GM23338 (cell line): ENCODE measurements around the gene PPP2R1A. TPM values are rescaled to one million over a fixed set of nuclear protein-coding genes. Genes with fewer than 3 reads are reported as not detected.

ENCODE experiments used
- ATAC-seq: fragments of 200-7000 bp; cut with Tn5 transposase; 3 replicates; pipeline ENCODE4 v1.9.1; 2020
- DNase-seq: peaks from one replicate; pipeline ENCODE4 v3.0.0-alpha.2; 2015; ENCODE audit warnings: low spot score
- H2AFZ ChIP-seq: fragments of 200-600 bp; sonication (generic); 2 replicates; pipeline ENCODE4 v1.8.0; 2016; ENCODE audit warnings: antibody characterized with exemption, mild to moderate bottlenecking, moderate library complexity
- H3F3A ChIP-seq: fragments of 200-600 bp; sonication (generic); replicated peaks from 2 replicates; pipeline ENCODE4 v1.8.0; 2017; ENCODE audit warnings: antibody characterized with exemption, mixed run types, low read depth
- H3K27ac ChIP-seq: fragments of 200-600 bp; sonication (generic); 2 replicates; pipeline ENCODE4 v1.6.1; 2016; ENCODE audit warnings: low read depth
- H3K27me3 ChIP-seq: fragments of 200-600 bp; sonication (generic); 2 replicates; pipeline ENCODE4 v1.8.0; 2016; ENCODE audit warnings: mild to moderate bottlenecking, mixed run types, moderate library complexity; ENCODE audit not compliant: insufficient read depth
- H3K36me3 ChIP-seq: fragments of 200-600 bp; sonication (generic); 2 replicates; pipeline ENCODE4 v1.8.0; 2016; ENCODE audit warnings: mild to moderate bottlenecking; ENCODE audit not compliant: insufficient read depth
- H3K4me1 ChIP-seq: fragments of 200-600 bp; sonication (generic); 2 replicates; pipeline ENCODE4 v1.8.0; 2016; ENCODE audit warnings: mild to moderate bottlenecking, moderate library complexity; ENCODE audit not compliant: insufficient read depth
- H3K4me2 ChIP-seq: fragments of 200-600 bp; sonication (generic); 2 replicates; pipeline ENCODE4 v1.7.1; 2017; ENCODE audit warnings: mixed run types
- H3K4me3 ChIP-seq: fragments of 200-600 bp; sonication (generic); 2 replicates; pipeline ENCODE4 v1.6.1; 2016; ENCODE audit warnings: mixed run types
- H3K79me2 ChIP-seq: fragments of 200-600 bp; sonication (generic); replicated peaks from 2 replicates; pipeline ENCODE4 v1.8.0; 2017; ENCODE audit warnings: mild to moderate bottlenecking; ENCODE audit not compliant: insufficient read depth
- H3K9me2 ChIP-seq: fragments of 200-600 bp; sonication (generic); 2 replicates; pipeline ENCODE4 v1.8.0; 2017; ENCODE audit not compliant: insufficient read depth
- H4K20me1 ChIP-seq: fragments of 200-600 bp; sonication (generic); replicated peaks from 2 replicates; pipeline ENCODE4 v1.8.0; 2017; ENCODE audit warnings: mild to moderate bottlenecking; ENCODE audit not compliant: insufficient read depth
- H3K27ac Mint-ChIP-seq: 2 replicates; pipeline ENCODE4 v1.8.0; 2020; ENCODE audit warnings: inconsistent platforms, mild to moderate bottlenecking, moderate library complexity, mixed read lengths
- H3K27me3 Mint-ChIP-seq: 3 replicates; pipeline ENCODE4 v1.8.0; 2022; ENCODE audit warnings: low read depth, mild to moderate bottlenecking, moderate library complexity, mixed read lengths, inconsistent platforms; ENCODE audit not compliant: insufficient read depth, poor library complexity
- H3K36me3 Mint-ChIP-seq: 3 replicates; pipeline ENCODE4 v1.8.0; 2021; ENCODE audit warnings: low read depth, mild to moderate bottlenecking, inconsistent platforms, moderate library complexity, mixed read lengths
- H3K4me1 Mint-ChIP-seq: 3 replicates; pipeline ENCODE4 v1.8.0; 2020; ENCODE audit warnings: mild to moderate bottlenecking, inconsistent platforms, mixed read lengths
- H3K4me3 Mint-ChIP-seq: 3 replicates; pipeline ENCODE4 v1.8.0; 2021; ENCODE audit warnings: moderate library complexity, mild to moderate bottlenecking, inconsistent platforms, mixed read lengths
- H3K9me3 Mint-ChIP-seq: 3 replicates; pipeline ENCODE4 v1.8.0; 2020; ENCODE audit warnings: moderate library complexity, mild to moderate bottlenecking, inconsistent platforms, mixed read lengths
- CREB1 ChIP-seq: fragments of 250-450 bp; sonication (Bioruptor Pico); IDR thresholded peaks from 2 replicates; pipeline ENCODE4 v1.5.0; 2020; ENCODE audit warnings: low read depth, mild to moderate bottlenecking, moderate library complexity
- EZH2 ChIP-seq: fragments of 200-600 bp; sonication (generic); IDR thresholded peaks from one replicate; pipeline ENCODE4 v1.8.0; 2017; ENCODE audit warnings: antibody characterized with exemption, mild to moderate bottlenecking, low read depth; ENCODE audit not compliant: unreplicated experiment
- EZH2phosphoT487 ChIP-seq: fragments of 200-600 bp; sonication (generic); IDR thresholded peaks from one replicate; pipeline ENCODE4 v1.8.1; 2018; ENCODE audit warnings: antibody characterized with exemption; ENCODE audit not compliant: unreplicated experiment
- JUNB ChIP-seq: IDR thresholded peaks from one replicate; pipeline ENCODE4 v1.6.1; 2016; ENCODE audit warnings: antibody characterized with exemption; ENCODE audit not compliant: unreplicated experiment
- NANOG ChIP-seq: IDR thresholded peaks from 2 replicates; pipeline ENCODE4 v1.6.1; 2016; ENCODE audit warnings: antibody characterized with exemption, borderline replicate concordance
- POLR2AphosphoS5 ChIP-seq: IDR thresholded peaks from 2 replicates; pipeline ENCODE4 v1.6.1; 2016; ENCODE audit warnings: antibody characterized with exemption, low read depth
- ZNF114 ChIP-seq: fragments of 250-450 bp; sonication (Bioruptor Pico); IDR thresholded peaks from 2 replicates; pipeline ENCODE4 v1.5.0; 2020; ENCODE audit warnings: mild to moderate bottlenecking, moderate library complexity
- ZNF331 ChIP-seq: fragments of 250-450 bp; sonication (Bioruptor Pico); IDR thresholded peaks from 2 replicates; pipeline ENCODE4 v1.5.0; 2020; ENCODE audit warnings: low read depth, mild to moderate bottlenecking, moderate library complexity
- polyA plus RNA-seq: library from polyadenylated mRNA; unstranded; fragments of >200 nt; fragmentation: Nextera tagmentation; extraction: Ambion mirVana; gene quantifications from 2 replicates; pipeline ENCODE4 v1.2.1, GENCODE V29; 2016
- total RNA-seq: library from RNA; depleted of rRNA; stranded (reverse); fragments of >200 nt; shearing (Covaris generic); gene quantifications from 2 replicates; pipeline ENCODE4 v1.2.3, GENCODE V29; 2014
- TF ChIP-seq, protein P1 (sequence below), 2 experiments: fragments of 200-600 bp in 1 of 2; sonication (generic) in 1 of 2; conservative IDR thresholded peaks; 2 replicates each; pipeline versions ENCODE4 v1.5.1 to v1.6.1; 2016 to 2017; ENCODE audit warnings: antibody characterized with exemption in 2 of 2, low read depth in 2 of 2, mild to moderate bottlenecking in 2 of 2, moderate library complexity in 1 of 2

PPP2R1A gene
- total and polyA plus RNA-seq, 2 experiments from 2014 or later: 212 to 381 TPM

DNA sequence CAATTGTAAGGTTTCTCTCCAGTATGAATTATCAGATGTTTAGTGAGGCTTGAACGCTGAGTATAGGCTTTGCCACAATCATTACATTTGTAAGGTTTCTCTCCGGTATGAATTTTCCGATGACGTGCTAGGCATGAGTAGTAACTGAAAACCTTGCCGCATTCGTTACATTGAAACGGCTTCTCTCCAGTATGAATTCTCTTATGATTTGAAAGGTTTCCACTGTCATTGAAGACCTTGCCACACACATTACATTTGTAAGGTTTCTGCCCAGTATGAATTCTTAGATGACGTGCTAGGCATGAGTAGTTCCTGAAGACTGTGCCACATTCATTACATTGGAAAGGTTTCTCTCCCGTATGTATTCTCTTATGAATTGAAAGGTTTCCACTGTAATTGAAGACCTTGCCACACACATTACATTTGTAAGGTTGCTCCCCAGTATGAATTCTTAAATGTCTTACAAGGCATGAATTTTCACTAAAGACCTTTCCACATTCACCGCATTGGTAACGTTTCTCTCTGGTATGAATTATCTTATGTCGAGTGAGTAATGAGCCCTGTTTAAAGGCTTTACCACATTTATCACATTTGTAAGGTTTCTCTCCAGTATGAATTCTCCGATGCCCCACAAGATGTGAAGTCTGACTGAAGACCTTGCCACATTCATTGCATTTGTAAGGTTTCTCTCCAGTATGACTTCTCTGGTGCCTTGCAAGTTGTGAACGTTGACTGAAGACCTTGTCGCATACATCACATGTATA lies 34.1 kb upstream of the PPP2R1A start (continued):
- no peak for TF ChIP-seq NANOG
- no peak for TF ChIP-seq JUNB
- no peak for TF ChIP-seq POLR2AphosphoS5
- TF ChIP-seq EZH2phosphoT487: no peak
- TF ChIP-seq EZH2: no peak
- no peak for TF ChIP-seq ZNF331 (CRISPR knock-in tag)

DNA sequence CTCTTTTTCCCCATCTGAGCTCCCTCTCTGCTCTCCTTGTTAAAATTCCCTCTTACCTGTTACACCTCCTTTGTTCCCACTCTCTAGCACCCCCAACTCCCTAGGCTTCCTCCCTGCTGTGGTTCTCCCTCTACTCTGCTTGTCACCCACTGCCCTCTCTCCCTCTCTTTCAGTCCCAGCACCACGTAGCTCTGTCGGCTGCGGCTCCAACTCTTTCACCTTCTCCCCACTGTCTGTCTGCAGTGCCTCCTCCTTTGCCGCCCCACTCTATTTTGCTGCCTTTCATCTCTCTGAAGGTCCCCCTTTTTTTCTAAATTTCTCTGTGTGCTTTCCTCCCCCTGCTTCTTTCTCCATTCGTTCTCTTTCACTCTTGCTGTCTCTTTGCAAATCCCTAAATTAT lies 19.5 kb upstream of the PPP2R1A start:
- TF ChIP-seq NANOG (no peak), ZNF331 (CRISPR knock-in tag) (no peak)
- TF ChIP-seq, protein P1, sequence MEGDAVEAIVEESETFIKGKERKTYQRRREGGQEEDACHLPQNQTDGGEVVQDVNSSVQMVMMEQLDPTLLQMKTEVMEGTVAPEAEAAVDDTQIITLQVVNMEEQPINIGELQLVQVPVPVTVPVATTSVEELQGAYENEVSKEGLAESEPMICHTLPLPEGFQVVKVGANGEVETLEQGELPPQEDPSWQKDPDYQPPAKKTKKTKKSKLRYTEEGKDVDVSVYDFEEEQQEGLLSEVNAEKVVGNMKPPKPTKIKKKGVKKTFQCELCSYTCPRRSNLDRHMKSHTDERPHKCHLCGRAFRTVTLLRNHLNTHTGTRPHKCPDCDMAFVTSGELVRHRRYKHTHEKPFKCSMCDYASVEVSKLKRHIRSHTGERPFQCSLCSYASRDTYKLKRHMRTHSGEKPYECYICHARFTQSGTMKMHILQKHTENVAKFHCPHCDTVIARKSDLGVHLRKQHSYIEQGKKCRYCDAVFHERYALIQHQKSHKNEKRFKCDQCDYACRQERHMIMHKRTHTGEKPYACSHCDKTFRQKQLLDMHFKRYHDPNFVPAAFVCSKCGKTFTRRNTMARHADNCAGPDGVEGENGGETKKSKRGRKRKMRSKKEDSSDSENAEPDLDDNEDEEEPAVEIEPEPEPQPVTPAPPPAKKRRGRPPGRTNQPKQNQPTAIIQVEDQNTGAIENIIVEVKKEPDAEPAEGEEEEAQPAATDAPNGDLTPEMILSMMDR (conservative IDR thresholded peaks at IDR 0.05; ENCODE audit: low read depth in 2 of 2): no peak
- Mint-ChIP-seq H3K27me3 (peaks cover 23% of the 10 kb centered on the region), H3K9me3 (peaks cover 2% of the 10 kb centered on the region; the same call in 1 of the 3 replicates), H3K4me3 (peak overlapping the region; percentile 92), H3K36me3 (peaks cover 30% of the 10 kb centered on the region), H3K4me1 (peaks cover 14% of the 10 kb centered on the region), H3K27ac (no peak overlapping the region)
- peak overlapping the region; percentile 98 for H3K4me3 ChIP-seq
- DNase-seq (peak; percentile 20), ATAC-seq (peak; percentile 66)
- peaks cover 4% of the 10 kb centered on the region; the same call in 1 of the 2 replicates for H3K4me1 ChIP-seq
- H3K27ac ChIP-seq: no peak overlapping the region
- H3K4me2 ChIP-seq: peak overlapping the region; percentile 100
- 0 out of 2 replicates have a peak, but pooled peaks cover 3% of the 10 kb centered on the region for H3K79me2 ChIP-seq
- H2AFZ ChIP-seq: peak overlapping the region; percentile 98
- H3K9me2 ChIP-seq: no peaks in the 10 kb centered on the region; the same call in 1 of the 2 replicates
- H4K20me1 ChIP-seq: no peaks in the 10 kb centered on the region
- H3K36me3 ChIP-seq: peaks cover 8% of the 10 kb centered on the region
- peaks cover 4% of the 10 kb centered on the region; the same call in 1 of the 2 replicates for H3F3A ChIP-seq
- H3K27me3 ChIP-seq: peaks cover 11% of the 10 kb centered on the region; the same call in 1 of the 2 replicates

DNA sequence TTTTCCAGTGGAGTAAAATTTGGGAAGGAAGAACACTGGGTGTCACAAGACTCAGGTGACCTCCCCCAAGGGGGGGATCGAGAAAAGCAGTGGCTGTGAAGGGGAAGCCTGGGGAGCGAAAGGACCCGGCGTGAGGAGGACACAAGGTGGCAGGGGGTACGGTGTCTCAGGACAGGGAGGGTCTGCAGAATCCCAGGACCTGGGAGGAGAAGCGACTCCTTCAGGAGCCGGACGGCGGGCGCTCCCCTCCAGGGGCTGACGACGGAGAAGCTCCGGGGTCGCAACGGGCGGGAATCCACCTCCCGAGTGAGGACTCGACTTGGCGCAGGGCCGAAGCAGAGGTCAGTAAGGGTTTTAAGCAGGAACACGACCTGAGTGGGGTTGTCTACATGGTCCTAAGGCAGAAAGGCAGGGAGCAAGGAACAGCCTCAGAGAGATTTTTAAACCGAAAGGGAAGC lies 19.0 kb upstream of the PPP2R1A start:
- TF ChIP-seq CREB1: no peak
- TF ChIP-seq NANOG: no peak
- TF ChIP-seq, protein P1 (conservative IDR thresholded peaks at IDR 0.05; ENCODE audit: low read depth in 2 of 2): no peak
- no peak for TF ChIP-seq ZNF114 (CRISPR knock-in tag)
- 0 out of 2 replicates have a peak, but pooled peaks cover 3% of the 10 kb centered on the region for H3K79me2 ChIP-seq
- 0 out of 2 replicates have a peak overlapping the region, but pooled peaks have one; percentile 30 for H3K27ac ChIP-seq
- H3K4me1 Mint-ChIP-seq: peaks cover 14% of the 10 kb centered on the region
- H3K4me3 ChIP-seq: peak overlapping the region; percentile 98
- peak overlapping the region; percentile 92 for H3K4me3 Mint-ChIP-seq
- no peak overlapping the region for H3K27ac Mint-ChIP-seq
- H3K4me2 ChIP-seq: peak overlapping the region; percentile 100
- peaks cover 2% of the 10 kb centered on the region; the same call in 1 of the 3 replicates for H3K9me3 Mint-ChIP-seq
- no peaks in the 10 kb centered on the region for H4K20me1 ChIP-seq
- peaks cover 8% of the 10 kb centered on the region for H3K36me3 ChIP-seq
- H2AFZ ChIP-seq: peak overlapping the region; percentile 98
- H3K27me3 Mint-ChIP-seq: peaks cover 23% of the 10 kb centered on the region
- peak; percentile 78 for ATAC-seq
- H3K36me3 Mint-ChIP-seq: peaks cover 26% of the 10 kb centered on the region
- H3K9me2 ChIP-seq: no peaks in the 10 kb centered on the region; the same call in 1 of the 2 replicates
- H3F3A ChIP-seq: peaks cover 4% of the 10 kb centered on the region; the same call in 1 of the 2 replicates
- peak; percentile 55 for DNase-seq
- peaks cover 4% of the 10 kb centered on the region; the same call in 1 of the 2 replicates for H3K4me1 ChIP-seq
- H3K27me3 ChIP-seq: peaks cover 11% of the 10 kb centered on the region; the same call in 1 of the 2 replicates
